Measurements from ENCODE around the gene TNFAIP2. TPM values are rescaled to one million over a fixed set of nuclear protein-coding genes. Genes with fewer than 3 reads are reported as not detected.

The TNFAIP2 gene
- total and polyA plus RNA-seq, 9 of the 15 experiments (the other 6 are each of a cell fraction or from before 2014, with no cell fraction given) = 22.6 to 68.6 (median 44.6) TPM

DNA sequence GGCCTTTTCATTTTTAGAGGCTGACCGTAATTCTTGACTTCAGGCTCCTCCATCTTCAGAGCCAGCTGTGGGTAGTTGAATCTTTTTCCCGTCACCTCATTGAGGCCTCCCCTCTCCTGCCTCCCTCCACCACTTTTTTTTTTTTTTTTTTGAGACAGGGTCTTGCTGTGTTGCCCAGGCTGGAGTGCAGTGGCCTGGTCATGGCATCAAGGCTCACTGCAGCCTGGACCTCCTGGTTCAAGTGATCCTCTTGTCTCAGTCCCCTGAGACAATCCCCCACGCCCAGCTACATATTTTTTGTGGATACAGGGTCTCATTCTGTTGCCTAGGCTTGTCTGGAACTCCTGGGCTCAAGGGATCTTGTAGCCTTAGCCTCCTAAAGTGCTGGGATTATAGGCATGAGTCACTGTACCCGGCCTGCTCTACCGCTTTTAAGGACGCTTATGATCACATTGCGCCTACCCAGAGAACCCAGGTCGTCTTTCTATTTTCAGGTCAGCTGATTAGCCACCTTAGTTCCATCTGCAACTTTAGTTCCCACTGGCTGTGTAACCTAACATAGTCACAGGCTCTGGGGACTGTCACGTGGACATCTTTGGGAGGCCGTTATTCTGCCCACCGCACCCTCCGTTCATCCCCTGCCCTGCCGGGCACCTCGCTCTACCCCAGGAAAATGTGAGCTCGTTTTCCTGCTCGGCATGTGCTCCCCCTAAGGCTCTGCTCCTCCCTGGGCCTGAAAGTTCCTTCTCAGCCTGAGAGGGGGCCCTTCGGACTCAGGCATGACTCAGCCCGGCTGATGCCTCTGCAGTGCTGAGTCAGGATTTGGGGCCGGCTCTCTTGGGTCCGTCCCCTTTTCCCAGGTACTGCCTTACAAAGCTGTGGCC, 13.4 kb downstream of the TNFAIP2 start (continued):
- TF ChIP-seq, protein P1, sequence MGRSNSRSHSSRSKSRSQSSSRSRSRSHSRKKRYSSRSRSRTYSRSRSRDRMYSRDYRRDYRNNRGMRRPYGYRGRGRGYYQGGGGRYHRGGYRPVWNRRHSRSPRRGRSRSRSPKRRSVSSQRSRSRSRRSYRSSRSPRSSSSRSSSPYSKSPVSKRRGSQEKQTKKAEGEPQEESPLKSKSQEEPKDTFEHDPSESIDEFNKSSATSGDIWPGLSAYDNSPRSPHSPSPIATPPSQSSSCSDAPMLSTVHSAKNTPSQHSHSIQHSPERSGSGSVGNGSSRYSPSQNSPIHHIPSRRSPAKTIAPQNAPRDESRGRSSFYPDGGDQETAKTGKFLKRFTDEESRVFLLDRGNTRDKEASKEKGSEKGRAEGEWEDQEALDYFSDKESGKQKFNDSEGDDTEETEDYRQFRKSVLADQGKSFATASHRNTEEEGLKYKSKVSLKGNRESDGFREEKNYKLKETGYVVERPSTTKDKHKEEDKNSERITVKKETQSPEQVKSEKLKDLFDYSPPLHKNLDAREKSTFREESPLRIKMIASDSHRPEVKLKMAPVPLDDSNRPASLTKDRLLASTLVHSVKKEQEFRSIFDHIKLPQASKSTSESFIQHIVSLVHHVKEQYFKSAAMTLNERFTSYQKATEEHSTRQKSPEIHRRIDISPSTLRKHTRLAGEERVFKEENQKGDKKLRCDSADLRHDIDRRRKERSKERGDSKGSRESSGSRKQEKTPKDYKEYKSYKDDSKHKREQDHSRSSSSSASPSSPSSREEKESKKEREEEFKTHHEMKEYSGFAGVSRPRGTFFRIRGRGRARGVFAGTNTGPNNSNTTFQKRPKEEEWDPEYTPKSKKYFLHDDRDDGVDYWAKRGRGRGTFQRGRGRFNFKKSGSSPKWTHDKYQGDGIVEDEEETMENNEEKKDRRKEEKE (IDR thresholded peaks at IDR 0.05; ENCODE audit: borderline replicate concordance in 1 of 2, control insufficient read depth in 1 of 2, low read depth in 2 of 2, low read length in 1 of 2) = no peak

DNA sequence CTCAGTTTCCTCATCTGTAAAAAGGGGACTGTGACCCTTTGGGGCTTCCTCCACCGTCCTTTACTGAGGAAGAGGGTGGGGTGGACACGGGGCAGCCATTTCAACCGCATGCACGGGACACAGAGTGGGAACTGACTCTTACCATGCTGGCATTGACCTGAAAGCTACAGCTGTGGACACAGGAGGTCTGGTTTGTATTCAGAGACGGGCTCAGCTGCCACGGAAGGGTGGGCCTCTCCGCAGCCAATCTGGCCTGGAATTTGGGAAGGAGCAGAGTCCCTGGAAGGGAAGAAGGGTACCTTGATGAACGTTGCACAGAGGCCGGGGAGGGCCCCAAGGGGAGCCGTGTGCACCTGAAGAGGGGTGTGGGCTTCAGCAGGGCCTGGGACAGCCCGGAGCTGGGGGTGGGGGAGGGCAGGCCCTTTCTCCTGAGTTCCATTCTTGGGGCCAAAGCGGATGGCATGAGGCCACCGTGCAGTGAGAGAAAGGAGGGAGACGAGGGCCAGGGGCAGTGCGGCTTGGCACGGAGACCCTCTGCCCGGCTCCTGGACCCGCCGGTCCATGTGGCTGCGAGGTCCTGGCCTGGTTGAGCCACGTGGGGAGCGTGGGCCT, 14.5 kb downstream of the TNFAIP2 start:
- Histone ChIP-seq H3K36me3 (ENCODE audit: control insufficient read depth, insufficient read depth, low read length) (peaks cover 34% of the 10 kb centered on the region; the same call in 2 of the 3 replicates), H3K27me3 (ENCODE audit: control insufficient read depth in 2 of 2, insufficient read depth in 2 of 2, low read length in 2 of 2) (no peaks in the 10 kb centered on the region), H3K4me1 (replicated peaks in 1 of 2; ENCODE audit: control insufficient read depth in 2 of 2, insufficient read depth in 2 of 2, low read length in 2 of 2) (peaks cover 21 to 40% of the 10 kb centered on the region in 2 experiments; a peak in 4 of 5 replicates), H3K9ac (ENCODE audit: insufficient read depth in 1 of 2, low read depth in 2 of 2, low read length in 2 of 2) (peak overlapping the region in 1 of 2 experiments; percentile 73; a peak in 1 of 4 replicates), H3K9me1 (ENCODE audit: control insufficient read depth, insufficient read depth, low read length) (no peaks in the 10 kb centered on the region), H4K20me1 (replicated peaks; ENCODE audit: control insufficient read depth, insufficient read depth, low read length) (no peaks in the 10 kb centered on the region), H3K4me2 (ENCODE audit: insufficient read depth, low read length) (no peak overlapping the region), H3K9me3 (replicated peaks; ENCODE audit: control insufficient read depth, insufficient read depth, low read depth, low read length) (no peaks in the 10 kb centered on the region), H3K79me2 (ENCODE audit: control insufficient read depth, insufficient read depth, low read length) (no peaks in the 10 kb centered on the region), H3K27ac (ENCODE audit: extremely low read depth, low read depth, low read length) (peak overlapping the region; percentile 82; the same call in 2 of the 3 replicates), H2AFZ (ENCODE audit: low read depth, low read length) (no peak overlapping the region), H3K4me3 (no peak overlapping the region)
- no TSS peak for BruUV-seq (replicated peaks)
- ChIA-PET CTCF (ENCODE audit: low intra/inter-chr PET ratio) (no interaction called here), POLR2A (interaction anchor here (0.7 to 3.0 kb wide), 7 partner anchors 12 to 208 kb away, joined by 3 to 15 read pairs (median 4); partner anchors contain the start of gene EIF5)
- TF ChIP-seq RBFOX2 (IDR thresholded peaks at IDR 0.05; ENCODE audit: low read depth, low read length) = 0 out of 2 replicates have a peak, but pooled peaks have one; percentile 28
- TF ChIP-seq PCBP2 (IDR thresholded peaks at IDR 0.05; ENCODE audit: low read depth, low read length, poor library complexity, severe bottlenecking) = no peak
- 71% methylated on average over 9 of the region's 22 CpGs for WGBS (ENCODE audit: insufficient coverage, low coverage, missing lambda C conversion rate)
- FAIRE-seq = no peak
- no peak for DNase-seq (ENCODE audit: extremely low read depth in 1 of 4, low spot score in 3 of 4)
- in situ Hi-C loops (cut with MboI) = no loop called here
- intact Hi-C loops (cut with micrococcal nuclease) = no loop called here
- no peak for ATAC-seq

Data from K562 (cell line).